DND-41 (cell line): ENCODE results near the gene SNAPC2.

Experiments
- ATAC-seq: fragments of 200-7000 bp; cut with Tn5 transposase; 3 replicates; pipeline ENCODE4 v1.9.1; 2021; ENCODE audit warnings: low read depth; ENCODE audit not compliant: insufficient read depth
- DNase-seq: peaks from one replicate; pipeline ENCODE4 v3.0.0-alpha.2; 2020
- H2AFZ ChIP-seq: 2 replicates; pipeline ENCODE4 v1.6.0; 2012; ENCODE audit warnings: low read depth, low read length
- H3K27ac ChIP-seq: 2 replicates; pipeline ENCODE4 v1.5.1; 2012; ENCODE audit warnings: low read length, inconsistent platforms
- H3K27me3 ChIP-seq: fragments of 200-600 bp; sonication (generic); 2 replicates; pipeline ENCODE4 v1.6.0; 2012; ENCODE audit warnings: low read length, mild to moderate bottlenecking, inconsistent platforms; ENCODE audit not compliant: insufficient read depth, poor library complexity
- H3K36me3 ChIP-seq: 2 replicates; pipeline ENCODE4 v1.5.1; 2012; ENCODE audit warnings: low read length, inconsistent platforms; ENCODE audit not compliant: insufficient read depth
- H3K4me1 ChIP-seq: 2 replicates; pipeline ENCODE4 v1.5.1; 2012; ENCODE audit warnings: mild to moderate bottlenecking, low read length; ENCODE audit not compliant: insufficient read depth
- H3K4me2 ChIP-seq: 2 replicates; pipeline ENCODE4 v1.6.0; 2012; ENCODE audit warnings: mild to moderate bottlenecking, moderate library complexity, low read length, inconsistent platforms; ENCODE audit not compliant: insufficient read depth
- H3K4me3 ChIP-seq, 2 experiments: fragments of 200-600 bp in 1 of 2; shearing (Covaris generic) in 1 of 2; 2 replicates each; pipeline ENCODE4 v1.5.1; 2012 to 2016; ENCODE audit warnings: inconsistent platforms in 2 of 2, low read length in 2 of 2, mild to moderate bottlenecking in 2 of 2, low read depth in 1 of 2, moderate library complexity in 1 of 2
- H3K79me2 ChIP-seq: 2 replicates; pipeline ENCODE4 v1.6.0; 2012; ENCODE audit warnings: low read length, inconsistent platforms; ENCODE audit not compliant: insufficient read depth
- H3K9ac ChIP-seq: 2 replicates; pipeline ENCODE4 v1.6.0; 2012; ENCODE audit warnings: low read depth, mild to moderate bottlenecking, inconsistent platforms, low read length, moderate library complexity
- H3K9me3 ChIP-seq: 2 replicates; pipeline ENCODE4 v1.5.1; 2012; ENCODE audit warnings: low read length, moderate library complexity, mild to moderate bottlenecking, inconsistent platforms; ENCODE audit not compliant: insufficient read depth, severe bottlenecking
- H4K20me1 ChIP-seq: 2 replicates; pipeline ENCODE4 v1.6.0; 2012; ENCODE audit warnings: low read length; ENCODE audit not compliant: insufficient read depth
- EZH2 ChIP-seq: IDR thresholded peaks from 3 replicates; pipeline ENCODE4 v1.6.1; 2012; ENCODE audit warnings: borderline replicate concordance, low read depth, mild to moderate bottlenecking, moderate library complexity, low read length, inconsistent platforms; ENCODE audit not compliant: severe bottlenecking
- TF ChIP-seq, protein P1 (sequence below): IDR thresholded peaks from 2 replicates; pipeline ENCODE4 v1.5.1; 2012; ENCODE audit warnings: borderline replicate concordance, low read length, moderate library complexity, mild to moderate bottlenecking; ENCODE audit not compliant: poor library complexity, severe bottlenecking; ENCODE audit errors: extremely low read depth

SNAPC2 gene

DNA sequence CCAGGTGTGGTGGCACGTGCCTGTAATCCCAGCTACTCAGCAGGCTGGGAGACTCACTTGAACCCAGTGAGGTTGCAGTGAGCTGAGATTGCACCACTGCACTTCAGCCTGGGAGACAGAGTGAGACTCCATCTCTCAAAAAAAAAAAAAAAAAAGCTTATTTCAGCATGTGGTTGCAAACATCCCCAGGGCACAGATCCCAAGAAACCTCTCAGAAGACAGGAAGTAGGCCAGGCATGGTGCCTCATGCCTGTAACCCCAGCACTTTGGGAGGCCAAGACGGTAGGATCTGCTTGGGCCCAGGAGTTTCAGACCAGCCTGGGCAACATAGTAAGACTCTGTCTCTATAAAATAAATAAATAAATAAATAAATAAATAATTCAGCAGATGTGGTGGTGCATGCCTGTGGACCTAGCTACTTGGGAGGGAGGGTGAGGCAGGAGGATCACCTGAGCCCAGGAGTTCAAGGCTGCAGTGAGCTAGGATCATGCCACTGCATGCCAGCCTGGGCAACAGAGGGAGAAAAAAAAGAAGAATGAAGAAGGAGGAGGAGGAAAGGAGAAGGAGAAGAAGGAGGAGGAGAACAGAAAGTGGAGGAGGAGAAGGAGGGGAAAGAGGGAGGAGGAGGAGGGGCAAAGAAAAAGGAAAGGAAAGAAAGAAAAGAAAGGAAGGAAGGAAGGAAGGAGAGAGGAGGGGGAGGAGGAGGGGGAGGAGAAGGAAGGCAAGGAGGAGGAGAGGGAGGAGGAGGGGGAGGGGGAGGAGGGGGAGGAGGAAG is 36.2 kb upstream of the SNAPC2 start:
- ATAC-seq (no peak), DNase-seq (no peak)
- Histone ChIP-seq H3K4me2 (no peak overlapping the region), H4K20me1 (no peaks in the 10 kb centered on the region), H3K4me1 (peaks cover 3% of the 10 kb centered on the region; the same call in 1 of the 2 replicates), H2AFZ (no peak overlapping the region), H3K4me3 (no peak overlapping the region), H3K27ac (no peak overlapping the region), H3K27me3 (no peaks in the 10 kb centered on the region), H3K9ac (no peak overlapping the region), H3K9me3 (no peaks in the 10 kb centered on the region), H3K36me3 (no peaks in the 10 kb centered on the region), H3K79me2 (no peaks in the 10 kb centered on the region)
- TF ChIP-seq, protein P1, sequence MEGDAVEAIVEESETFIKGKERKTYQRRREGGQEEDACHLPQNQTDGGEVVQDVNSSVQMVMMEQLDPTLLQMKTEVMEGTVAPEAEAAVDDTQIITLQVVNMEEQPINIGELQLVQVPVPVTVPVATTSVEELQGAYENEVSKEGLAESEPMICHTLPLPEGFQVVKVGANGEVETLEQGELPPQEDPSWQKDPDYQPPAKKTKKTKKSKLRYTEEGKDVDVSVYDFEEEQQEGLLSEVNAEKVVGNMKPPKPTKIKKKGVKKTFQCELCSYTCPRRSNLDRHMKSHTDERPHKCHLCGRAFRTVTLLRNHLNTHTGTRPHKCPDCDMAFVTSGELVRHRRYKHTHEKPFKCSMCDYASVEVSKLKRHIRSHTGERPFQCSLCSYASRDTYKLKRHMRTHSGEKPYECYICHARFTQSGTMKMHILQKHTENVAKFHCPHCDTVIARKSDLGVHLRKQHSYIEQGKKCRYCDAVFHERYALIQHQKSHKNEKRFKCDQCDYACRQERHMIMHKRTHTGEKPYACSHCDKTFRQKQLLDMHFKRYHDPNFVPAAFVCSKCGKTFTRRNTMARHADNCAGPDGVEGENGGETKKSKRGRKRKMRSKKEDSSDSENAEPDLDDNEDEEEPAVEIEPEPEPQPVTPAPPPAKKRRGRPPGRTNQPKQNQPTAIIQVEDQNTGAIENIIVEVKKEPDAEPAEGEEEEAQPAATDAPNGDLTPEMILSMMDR: no peak
- TF ChIP-seq EZH2: no peak

DNA sequence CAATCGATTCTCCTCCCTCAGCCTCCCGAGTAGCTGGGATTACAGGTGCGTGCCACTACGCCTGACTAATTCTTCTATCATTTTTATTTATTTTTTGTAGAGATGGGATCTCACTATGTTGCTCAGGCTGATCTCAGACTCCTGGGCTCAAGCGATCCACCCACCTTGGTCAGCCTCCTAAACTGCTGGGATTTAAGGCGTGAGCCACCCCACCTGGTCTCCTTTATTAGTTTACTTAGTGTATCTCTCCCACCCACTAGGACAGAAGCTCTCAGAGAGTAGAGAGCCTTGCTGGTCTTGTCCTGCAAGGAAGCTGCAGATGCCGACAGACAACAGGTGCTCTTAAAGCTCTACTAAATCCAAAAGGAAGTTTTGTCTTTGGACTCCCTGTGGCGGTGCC is 34.3 kb upstream of the SNAPC2 start:
- no peak for ATAC-seq

DNA sequence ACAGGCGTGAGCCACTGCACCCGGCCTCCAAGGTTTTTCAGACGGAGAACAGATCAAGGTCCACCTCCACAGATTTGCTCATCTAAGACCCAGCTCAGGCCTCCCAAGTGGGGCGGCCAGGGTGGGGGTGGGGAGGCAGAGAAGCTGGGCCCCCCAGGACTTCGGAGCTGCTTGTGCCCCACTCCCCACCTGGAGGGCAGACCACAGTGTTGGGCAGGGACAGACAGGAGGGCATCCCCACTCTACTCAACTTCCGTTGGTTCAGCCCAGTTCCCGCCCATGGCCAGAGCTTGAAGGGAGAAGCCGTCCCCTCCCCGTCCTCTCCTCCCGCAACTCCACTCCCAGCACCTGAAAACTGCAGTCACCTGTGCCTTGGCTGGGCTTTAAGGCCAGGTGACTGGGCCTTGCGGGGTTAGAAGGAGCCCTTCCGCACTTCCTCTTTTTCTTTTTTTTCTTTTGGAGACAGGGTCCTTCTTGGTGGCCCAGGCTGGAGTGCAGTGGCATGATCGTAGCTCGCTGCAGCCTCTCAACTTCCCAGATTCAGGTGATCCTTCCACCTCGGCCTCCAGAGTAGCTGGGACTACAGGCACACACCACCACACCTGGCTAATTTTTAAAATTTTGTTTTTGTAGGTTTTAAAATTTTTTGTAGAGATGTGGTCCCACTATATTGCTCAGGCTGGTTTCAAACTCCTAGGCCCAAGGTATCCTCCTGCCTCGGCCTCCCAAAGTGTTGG is 32.6 kb upstream of the SNAPC2 start:
- Histone ChIP-seq H3K27me3 (no peaks in the 10 kb centered on the region), H3K4me3 (no peak overlapping the region), H3K36me3 (no peaks in the 10 kb centered on the region), H3K9me3 (no peaks in the 10 kb centered on the region), H2AFZ (no peak overlapping the region), H3K27ac (no peak overlapping the region), H3K9ac (no peak overlapping the region), H4K20me1 (no peaks in the 10 kb centered on the region), H3K79me2 (no peaks in the 10 kb centered on the region), H3K4me2 (no peak overlapping the region), H3K4me1 (peaks cover 19% of the 10 kb centered on the region)
- DNase-seq (no peak), ATAC-seq (no peak)
- no peak for TF ChIP-seq EZH2
- TF ChIP-seq, protein P1: no peak

More for the DNA sequence above, 34.3 kb upstream of the SNAPC2 start:
- Histone ChIP-seq H3K27me3 (no peaks in the 10 kb centered on the region), H3K79me2 (no peaks in the 10 kb centered on the region), H3K9me3 (no peaks in the 10 kb centered on the region), H3K4me3 (no peak overlapping the region), H3K9ac (no peak overlapping the region), H3K27ac (no peak overlapping the region), H4K20me1 (no peaks in the 10 kb centered on the region), H3K4me1 (peaks cover 4% of the 10 kb centered on the region), H3K4me2 (no peak overlapping the region), H2AFZ (no peak overlapping the region), H3K36me3 (no peaks in the 10 kb centered on the region)
- DNase-seq: no peak
- TF ChIP-seq EZH2: no peak
- TF ChIP-seq, protein P1: no peak
